ENCODE results near the gene FHOD3. TPM values are rescaled to one million over a fixed set of nuclear protein-coding genes. Genes with fewer than 3 reads are reported as not detected.

The FHOD3 gene
- total and polyA plus RNA-seq, 2 of the 8 experiments (the other 6 are each of a cell fraction or from before 2014, with no cell fraction given), result 9.7 to 10.5 TPM

DNA sequence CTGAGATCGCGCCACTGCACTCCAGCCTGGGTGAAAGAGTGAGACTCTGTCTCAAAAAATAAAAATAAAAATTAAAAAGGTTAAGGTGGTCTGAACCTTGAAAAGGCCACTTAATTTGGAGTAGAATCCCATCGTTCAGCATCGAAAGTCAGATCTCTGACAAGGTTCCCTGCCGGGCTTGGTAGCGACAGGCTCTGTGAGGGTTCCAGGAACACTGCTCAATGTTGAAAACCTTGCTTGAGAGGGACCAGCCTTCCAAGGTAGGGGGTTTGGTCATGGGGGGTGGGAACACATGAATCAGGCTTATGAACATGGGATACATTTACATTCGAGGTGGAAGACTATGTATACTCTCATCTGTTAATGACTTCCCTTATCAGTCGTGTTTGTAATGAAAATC is 232.2 kb downstream of the FHOD3 start:
- DNase-seq (ENCODE audit: low read depth in 1 of 2, low spot score in 2 of 2) (no peak), FAIRE-seq (no peak)
- Histone ChIP-seq H2AK5ac (ENCODE audit: low read depth, low read length) (no peak overlapping the region), H3K14ac (ENCODE audit: insufficient read length) (no peak overlapping the region), H3K18ac (ENCODE audit: extremely low read depth, low read length) (no peak overlapping the region), H3K23ac (ENCODE audit: insufficient read length) (no peak overlapping the region), H3K23me2 (ENCODE audit: low read depth, low read length) (no peaks in the 10 kb centered on the region), H2BK15ac (ENCODE audit: low read length) (no peak overlapping the region), H3K27me3 (replicated peaks in 1 of 4; ENCODE audit: control insufficient read depth in 3 of 4, extremely low read depth in 1 of 4, insufficient read depth in 3 of 4, low read length in 3 of 4) (no peaks in the 10 kb centered on the region), H3K56ac (replicated peaks; ENCODE audit: insufficient read length, low read depth, low read length) (no peak overlapping the region), H2BK20ac (ENCODE audit: low read length) (no peak overlapping the region), H3K4me1 (replicated peaks in 1 of 4; ENCODE audit: control insufficient read depth in 3 of 4, insufficient read depth in 4 of 4, low read length in 3 of 4) (peaks cover 0 to 14% (median 3%) of the 10 kb centered on the region in 4 experiments; a peak in 2 of 7 replicates), H2AFZ (ENCODE audit: low read length) (no peak overlapping the region), H3K4me2 (ENCODE audit: insufficient read depth in 1 of 2, low read depth in 2 of 2, low read length in 2 of 2) (no peak overlapping the region), H2BK120ac (replicated peaks; ENCODE audit: low read depth, low read length) (no peak overlapping the region), H2BK5ac (ENCODE audit: low read depth, low read length) (no peak overlapping the region), H3K4me3 (ENCODE audit: extremely low read depth in 1 of 4, insufficient read depth in 2 of 4, low read depth in 3 of 4, low read length in 4 of 4) (no peak overlapping the region), H3K9ac (replicated peaks in 1 of 4; ENCODE audit: extremely low read depth in 1 of 4, low read depth in 3 of 4, low read length in 3 of 4) (no peak overlapping the region), H4K20me1 (replicated peaks in 1 of 2; ENCODE audit: control insufficient read depth in 1 of 2, insufficient read depth in 2 of 2, low read length in 2 of 2) (no peaks in the 10 kb centered on the region), H3K4ac (replicated peaks; ENCODE audit: insufficient read length, low read depth, low read length) (no peak overlapping the region), H3K9me3 (ENCODE audit: insufficient read depth in 2 of 2, low read depth in 1 of 2, low read length in 1 of 2) (no peaks in the 10 kb centered on the region), H3K79me2 (ENCODE audit: control insufficient read depth in 1 of 2, insufficient read depth in 2 of 2, low read length in 2 of 2) (no peaks in the 10 kb centered on the region), H4K5ac (ENCODE audit: insufficient read length, low read depth, low read length) (no peak overlapping the region), H4K8ac (ENCODE audit: extremely low read depth, insufficient read depth, low read length) (no peak overlapping the region), H3K79me1 (ENCODE audit: low read depth, low read length) (no peaks in the 10 kb centered on the region), H3K27ac (ENCODE audit: low read depth, low read length) (no peak overlapping the region), H2BK12ac (ENCODE audit: low read depth, low read length) (no peak overlapping the region), H4K91ac (replicated peaks; ENCODE audit: insufficient read length, low read length) (no peak overlapping the region), H3K36me3 (ENCODE audit: control insufficient read depth in 2 of 4, insufficient read depth in 4 of 4, low read length in 3 of 4) (no peaks in the 10 kb centered on the region)
- CTCF ChIA-PET (ENCODE audit: partially characterized antibody), result interaction anchor here (1.0 to 2.0 kb wide), 2 partner anchors 11 to 116 kb away, joined by 4 to 8 read pairs; no protein-coding TSS in a partner anchor
- TF ChIP-seq, protein P1, sequence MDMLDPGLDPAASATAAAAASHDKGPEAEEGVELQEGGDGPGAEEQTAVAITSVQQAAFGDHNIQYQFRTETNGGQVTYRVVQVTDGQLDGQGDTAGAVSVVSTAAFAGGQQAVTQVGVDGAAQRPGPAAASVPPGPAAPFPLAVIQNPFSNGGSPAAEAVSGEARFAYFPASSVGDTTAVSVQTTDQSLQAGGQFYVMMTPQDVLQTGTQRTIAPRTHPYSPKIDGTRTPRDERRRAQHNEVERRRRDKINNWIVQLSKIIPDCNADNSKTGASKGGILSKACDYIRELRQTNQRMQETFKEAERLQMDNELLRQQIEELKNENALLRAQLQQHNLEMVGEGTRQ (IDR thresholded peaks at IDR 0.05; ENCODE audit: low read length), result no peak
- TF ChIP-seq RFX5 (IDR thresholded peaks at IDR 0.05; ENCODE audit: borderline replicate concordance, low read depth, low read length), result no peak
- no peak for TF ChIP-seq RAD21 (IDR thresholded peaks at IDR 0.05 in 1 of 2, conservative IDR thresholded peaks at IDR 0.05 in 1 of 2; ENCODE audit: low read depth in 2 of 2, low read length in 2 of 2)
- no peak for TF ChIP-seq TEAD4 (IDR thresholded peaks at IDR 0.05; ENCODE audit: low read depth, low read length)
- no peak for TF ChIP-seq SUZ12 (IDR thresholded peaks at IDR 0.05; ENCODE audit: low read length)
- no peak for TF ChIP-seq CBX8 (IDR thresholded peaks at IDR 0.05; ENCODE audit: borderline replicate concordance, low read depth, low read length)
- TF ChIP-seq TAF1 (IDR thresholded peaks at IDR 0.05; ENCODE audit: low read depth, low read length), result no peak
- POLR2A ChIA-PET (ENCODE audit: partially characterized antibody), result no interaction called here
- WGBS, 2 experiments (ENCODE audit: extremely low coverage in 1 of 2, insufficient coverage in 1 of 2, insufficient read length in 1 of 2, insufficient replicate concordance in 2 of 2, low coverage in 1 of 2, low lambda C conversion rate in 2 of 2, missing lambda C conversion rate in 1 of 2), result 95% methylated on average over 8 of the region's 8 CpGs; no CpG with 5 or more reads in 1 of the 2 experiments
